Hepatocyte (in vitro differentiated cells): ENCODE measurements around the gene CTXND1. TPM values are rescaled to one million over a fixed set of nuclear protein-coding genes. Genes with fewer than 3 reads are reported as not detected.

Source experiments
- DNase-seq: peaks from one replicate; pipeline ENCODE4 v3.0.0-alpha.2; 2016; ENCODE audit warnings: low spot score
- H2AFZ ChIP-seq: fragments of 200-600 bp; sonication (generic); 2 replicates; pipeline ENCODE4 v1.6.0; 2016; ENCODE audit warnings: antibody characterized with exemption, mild to moderate bottlenecking
- H3K27ac ChIP-seq: fragments of 200-600 bp; sonication (generic); 2 replicates; pipeline ENCODE4 v1.5.1; 2016; ENCODE audit warnings: mild to moderate bottlenecking
- H3K27me3 ChIP-seq: fragments of 200-600 bp; sonication (generic); 2 replicates; pipeline ENCODE4 v1.6.1; 2016
- H3K36me3 ChIP-seq: fragments of 200-600 bp; sonication (generic); replicated peaks from 2 replicates; pipeline ENCODE4 v1.5.1; 2016; ENCODE audit warnings: low read depth; ENCODE audit not compliant: insufficient read depth
- H3K4me1 ChIP-seq: fragments of 200-600 bp; sonication (generic); 2 replicates; pipeline ENCODE4 v1.5.1; 2016; ENCODE audit warnings: mild to moderate bottlenecking, moderate library complexity; ENCODE audit not compliant: insufficient read depth
- H3K4me2 ChIP-seq: fragments of 200-600 bp; sonication (generic); 2 replicates; pipeline ENCODE4 v1.6.0; 2016
- H3K4me3 ChIP-seq: fragments of 200-600 bp; sonication (generic); 2 replicates; pipeline ENCODE4 v1.5.1; 2016; ENCODE audit warnings: mild to moderate bottlenecking
- H3K79me2 ChIP-seq: fragments of 200-600 bp; sonication (generic); 2 replicates; pipeline ENCODE4 v1.6.0; 2017; ENCODE audit warnings: mild to moderate bottlenecking
- H3K9me2 ChIP-seq: fragments of 200-600 bp; sonication (generic); replicated peaks from 2 replicates; pipeline ENCODE4 v1.6.0; 2017; ENCODE audit warnings: mild to moderate bottlenecking; ENCODE audit not compliant: insufficient read depth
- H3K9me3 ChIP-seq: fragments of 200-600 bp; sonication (generic); 2 replicates; pipeline ENCODE4 v1.5.1; 2016; ENCODE audit warnings: low read depth, mild to moderate bottlenecking
- H4K20me1 ChIP-seq: fragments of 200-600 bp; sonication (generic); 2 replicates; pipeline ENCODE4 v1.6.0; 2016; ENCODE audit warnings: mild to moderate bottlenecking; ENCODE audit not compliant: insufficient read depth, poor library complexity, severe bottlenecking
- CTCF ChIP-seq: fragments of 200-600 bp; sonication (generic); IDR thresholded peaks from 2 replicates; pipeline ENCODE4 v1.5.1; 2016; ENCODE audit warnings: antibody characterized with exemption, mild to moderate bottlenecking; ENCODE audit not compliant: poor library complexity
- EZH2 ChIP-seq: fragments of 200-600 bp; sonication (generic); IDR thresholded peaks from 2 replicates; pipeline ENCODE4 v1.6.1; 2016; ENCODE audit warnings: antibody characterized with exemption, mild to moderate bottlenecking, borderline replicate concordance
- EZH2phosphoT487 ChIP-seq: fragments of 200-600 bp; sonication (generic); IDR thresholded peaks from one replicate; pipeline ENCODE4 v1.6.1; 2018; ENCODE audit warnings: antibody characterized with exemption, mild to moderate bottlenecking, low read depth, moderate library complexity; ENCODE audit not compliant: unreplicated experiment, severe bottlenecking
- WGBS: methylation state at CpG from one replicate; pipeline ENCODE4 v1.1.6; 2016; ENCODE audit warnings: low lambda C conversion rate; ENCODE audit errors: missing lambda C conversion rate; 5-methylcytosine and 5-hydroxymethylcytosine counted together
- polyA plus RNA-seq: library from polyadenylated mRNA; unstranded; fragments of >200 nt; fragmentation: Nextera tagmentation; extraction: Ambion mirVana; gene quantifications from 2 replicates; pipeline ENCODE4 v1.2.1, GENCODE V29; 2016
- total RNA-seq: library from RNA; depleted of rRNA; stranded (reverse); fragments of >200 nt; gene quantifications from 2 replicates; pipeline ENCODE4 v1.2.3, GENCODE V29; 2014

The CTXND1 gene
- total and polyA plus RNA-seq, 2 experiments from 2014 or later = 1.4 to 1.5 TPM

- Histone ChIP-seq H3K4me2 (no peak overlapping the region), H3K79me2 (no peaks in the 10 kb centered on the region), H4K20me1 (no peaks in the 10 kb centered on the region), H3K27me3 (peaks cover 35% of the 10 kb centered on the region), H3K36me3 (no peaks in the 10 kb centered on the region), H3K4me3 (no peak overlapping the region), H3K9me2 (no peaks in the 10 kb centered on the region), H2AFZ (no peak overlapping the region), H3K9me3 (no peaks in the 10 kb centered on the region), H3K27ac (no peak overlapping the region), H3K4me1 (no peaks in the 10 kb centered on the region)
- no peak for DNase-seq
- WGBS = 71% methylated on average over 3 of the region's 3 CpGs
- no peak for TF ChIP-seq EZH2phosphoT487
- no peak for TF ChIP-seq EZH2
- no peak for TF ChIP-seq CTCF
Observed at GRCh38 chr15:80266113-80266512, 14.1 kb upstream of the CTXND1 start.

- 80% methylated on average over 3 of the region's 3 CpGs for WGBS
- no peaks in the 10 kb centered on the region for H4K20me1 ChIP-seq
- H3K27ac ChIP-seq = no peak overlapping the region
- H3K79me2 ChIP-seq = no peaks in the 10 kb centered on the region
- no peak for DNase-seq
- H3K36me3 ChIP-seq = no peaks in the 10 kb centered on the region
- peaks cover 33% of the 10 kb centered on the region for H3K27me3 ChIP-seq
- H3K4me2 ChIP-seq = no peak overlapping the region
- H3K9me2 ChIP-seq = no peaks in the 10 kb centered on the region
- no peak overlapping the region for H2AFZ ChIP-seq
- H3K4me3 ChIP-seq = no peak overlapping the region
- H3K4me1 ChIP-seq = no peaks in the 10 kb centered on the region
- TF ChIP-seq EZH2phosphoT487 = no peak
- no peak for TF ChIP-seq CTCF
- TF ChIP-seq EZH2 = no peak
- no peaks in the 10 kb centered on the region for H3K9me3 ChIP-seq
Observed at GRCh38 chr15:80265021-80265420, 13.0 kb upstream of the CTXND1 start.

GRCh38 chr15:80264031-80264430, 12.0 kb upstream of the CTXND1 start:
- H3K27me3 ChIP-seq = peaks cover 38% of the 10 kb centered on the region
- no peak overlapping the region for H3K27ac ChIP-seq
- H3K9me3 ChIP-seq = no peaks in the 10 kb centered on the region
- no peaks in the 10 kb centered on the region for H3K9me2 ChIP-seq
- TF ChIP-seq EZH2 = no peak
- TF ChIP-seq CTCF = no peak
- TF ChIP-seq EZH2phosphoT487 = no peak
- no peak overlapping the region for H3K4me2 ChIP-seq
- no peak overlapping the region for H3K4me3 ChIP-seq
- no peak for DNase-seq
- H2AFZ ChIP-seq = no peak overlapping the region
- no peaks in the 10 kb centered on the region for H3K4me1 ChIP-seq
- no peaks in the 10 kb centered on the region for H3K79me2 ChIP-seq
- no peaks in the 10 kb centered on the region for H4K20me1 ChIP-seq
- no peaks in the 10 kb centered on the region for H3K36me3 ChIP-seq

DNA sequence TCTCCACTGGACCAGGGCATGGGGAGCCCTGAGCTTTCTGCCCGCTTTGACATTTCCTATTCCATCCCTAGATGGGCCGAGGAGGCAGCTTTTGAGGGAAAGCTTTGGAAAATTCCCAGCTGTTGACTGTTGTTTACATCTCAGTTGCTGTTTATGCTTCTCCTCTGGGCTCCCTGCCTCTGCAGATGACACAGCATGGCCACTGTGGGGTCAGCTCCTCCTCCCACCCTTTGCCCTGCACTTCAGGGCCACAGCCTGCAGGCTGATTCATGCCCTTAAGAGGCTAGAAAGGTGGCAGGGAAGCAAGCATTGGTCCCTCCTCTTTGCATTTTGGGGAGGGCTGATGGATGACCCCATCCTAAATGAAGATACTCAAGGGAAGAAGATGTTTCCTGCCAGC, 8.5 kb upstream of the CTXND1 start:
- Histone ChIP-seq H3K79me2 (no peaks in the 10 kb centered on the region), H2AFZ (no peak overlapping the region), H3K9me3 (no peaks in the 10 kb centered on the region), H3K36me3 (no peaks in the 10 kb centered on the region), H4K20me1 (no peaks in the 10 kb centered on the region), H3K27me3 (peaks cover 50% of the 10 kb centered on the region), H3K4me3 (no peak overlapping the region), H3K4me2 (no peak overlapping the region), H3K27ac (no peak overlapping the region), H3K9me2 (no peaks in the 10 kb centered on the region), H3K4me1 (no peaks in the 10 kb centered on the region)
- DNase-seq = no peak
- WGBS = 69% methylated on average over 2 of the region's 2 CpGs
- no peak for TF ChIP-seq EZH2phosphoT487
- no peak for TF ChIP-seq EZH2
- no peak for TF ChIP-seq CTCF
